Motor neuron (in vitro differentiated cells): ENCODE data around the gene IRF5. TPM values are rescaled to one million over a fixed set of nuclear protein-coding genes. Genes with fewer than 3 reads are reported as not detected.
A peak's percentile ranks its signal among the peaks of the same experiment; 100 is the strongest.

Experiments
- ATAC-seq, 8 experiments: fragments of 200-7000 bp; cut with Tn5 transposase; replicated peaks in 6 of 8; 2 replicates each; pipeline ENCODE4 v1.8.0; 2021; ENCODE audit warnings: mild to moderate bottlenecking in 8 of 8, moderate library complexity in 8 of 8
- H3K27ac ChIP-seq, 2 donors: fragments of 250-450 bp; sonication (Bioruptor Pico); 2 replicates each; pipeline ENCODE4 v1.9.0; 2021; ENCODE audit warnings: antibody characterized with exemption in 2 of 2, mild to moderate bottlenecking in 2 of 2, moderate library complexity in 1 of 2
- H3K4me1 ChIP-seq, 2 donors: fragments of 250-450 bp; sonication (Bioruptor Pico); replicated peaks in 1 of 2; 2 replicates each; pipeline ENCODE4 v1.6.1; 2021; ENCODE audit warnings: antibody characterized with exemption in 2 of 2, mild to moderate bottlenecking in 2 of 2, moderate library complexity in 1 of 2
- H3K4me3 ChIP-seq, 5 donors: fragments of 250-450 bp; sonication (Bioruptor Pico); 2 replicates each; pipeline ENCODE4 v1.9.0; 2021; ENCODE audit warnings: antibody characterized with exemption in 5 of 5, mild to moderate bottlenecking in 5 of 5, moderate library complexity in 4 of 5
- WGBS, 10 experiments: fragments of 450-650 bp; shearing (Covaris generic); methylation state at CpG; one replicate each; pipeline ENCODE4 v1.0.0; 2022; 5-methylcytosine and 5-hydroxymethylcytosine counted together
- in situ Hi-C, 9 experiments: fragments of 400-800 bp; cut with MboI; loops; one replicate each; pipeline ENCODE4 v1.15.0; 2021; ENCODE audit warnings: low sequenced_read_pairs in 9 of 9, low pct_unique_long_range_greater_than_20kb in 2 of 9; ENCODE audit not compliant: unreplicated experiment in 9 of 9
- total RNA-seq, 8 experiments: library from RNA; unstranded; fragments of 300-600 nt; gene quantifications; 2 replicates each; pipeline versions ENCODE4 v1.2.3 to v1.2.4, GENCODE V29; 2022

The IRF5 gene, protein sequence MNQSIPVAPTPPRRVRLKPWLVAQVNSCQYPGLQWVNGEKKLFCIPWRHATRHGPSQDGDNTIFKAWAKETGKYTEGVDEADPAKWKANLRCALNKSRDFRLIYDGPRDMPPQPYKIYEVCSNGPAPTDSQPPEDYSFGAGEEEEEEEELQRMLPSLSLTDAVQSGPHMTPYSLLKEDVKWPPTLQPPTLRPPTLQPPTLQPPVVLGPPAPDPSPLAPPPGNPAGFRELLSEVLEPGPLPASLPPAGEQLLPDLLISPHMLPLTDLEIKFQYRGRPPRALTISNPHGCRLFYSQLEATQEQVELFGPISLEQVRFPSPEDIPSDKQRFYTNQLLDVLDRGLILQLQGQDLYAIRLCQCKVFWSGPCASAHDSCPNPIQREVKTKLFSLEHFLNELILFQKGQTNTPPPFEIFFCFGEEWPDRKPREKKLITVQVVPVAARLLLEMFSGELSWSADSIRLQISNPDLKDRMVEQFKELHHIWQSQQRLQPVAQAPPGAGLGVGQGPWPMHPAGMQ
- 1 to 10 TPM in 2 of 8 experiments, under 1 TPM in 6; 0.21 to 5.6 (median 0.65) TPM for total RNA-seq

DNA sequence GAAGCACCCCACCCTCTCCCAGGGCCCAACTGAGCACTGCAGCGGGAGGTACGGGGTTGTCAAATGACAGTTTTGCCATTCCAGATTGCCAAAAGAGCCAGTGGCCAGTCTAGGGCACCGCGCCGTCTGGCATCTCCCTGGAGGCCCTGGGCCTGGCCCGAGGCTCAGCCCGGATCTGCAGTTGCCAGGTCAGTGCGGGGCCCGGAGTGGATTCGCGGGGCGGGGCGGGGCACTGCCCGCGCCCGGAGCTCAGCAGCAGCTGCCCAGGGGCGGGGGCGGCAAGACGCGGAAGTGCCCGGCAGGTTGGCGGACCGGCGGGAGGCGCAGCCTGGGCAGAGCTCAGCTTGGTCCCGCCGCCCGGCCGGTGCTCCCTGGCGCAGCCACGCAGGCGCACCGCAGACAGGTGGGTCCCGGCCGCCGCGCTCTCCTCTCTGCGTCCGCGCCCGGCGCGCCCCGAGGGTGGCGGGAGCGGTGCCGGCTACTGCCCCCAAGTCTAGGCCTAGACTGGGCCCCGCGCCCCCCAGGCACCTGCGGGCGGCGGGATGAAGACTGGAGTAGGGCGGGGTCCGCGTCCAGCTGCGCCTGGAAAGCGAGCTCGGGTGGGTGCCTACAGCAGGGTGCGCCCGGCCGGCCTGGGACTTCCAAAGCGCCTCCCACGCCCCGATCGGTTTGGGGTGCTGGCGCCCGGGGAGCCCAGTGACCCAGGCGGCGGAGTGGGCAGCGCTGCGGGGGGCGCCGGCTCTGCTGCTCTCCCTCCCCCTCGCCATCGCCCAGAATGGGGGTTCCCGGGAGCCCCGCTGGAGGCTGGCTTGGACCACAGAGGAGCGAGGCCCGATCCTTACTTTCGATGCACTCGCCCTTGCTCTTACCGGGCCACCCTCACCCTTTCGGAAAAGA lies at the start of gene IRF5:
Gene IRF5 (plus strand): TSS at position 281 of the 897 bp plus-strand sequence. CDS start 4,155 bp downstream, outside the sequence.
- H3K4me3 ChIP-seq, result peak within 1 kb of the TSS; percentile 32 to 57 (median 43)
- H3K27ac ChIP-seq, result no peak within 1 kb of the TSS
- WGBS, 10 experiments, result 0 to 60% (median 5%) methylated on average over 1 to 3 of the region's 83 CpGs; no CpG with 5 or more reads in 6 of the 10 experiments
- in situ Hi-C loops, result no loop called here
- no peaks in the 10 kb centered on the region for H3K4me1 ChIP-seq
- ATAC-seq, result peak; percentile 50 to 88 (median 80)

GRCh38 chr7:128888039-128888755 lies 49.5 kb upstream of the IRF5 start:
- no peak overlapping the region for H3K4me3 ChIP-seq
- no peak overlapping the region for H3K27ac ChIP-seq
- 0 to 100% (median 80%) methylated on average over 1 to 4 of the region's 7 CpGs; no CpG with 5 or more reads in 3 of the 10 experiments for WGBS, 10 experiments
- ATAC-seq, result no peak
- no peaks in the 10 kb centered on the region for H3K4me1 ChIP-seq
- in situ Hi-C loops, result loop anchor here in 5 of 9 experiments (25.0 kb wide), 4 partner anchors 276 to 476 kb away; partner anchors contain the start of genes HILPDA (in 1 of the 5) and IMPDH1 (in 1 of the 5)

GRCh38 chr7:128888756-128889095 lies 49.0 kb upstream of the IRF5 start:
- no peak for ATAC-seq
- in situ Hi-C loops, result loop anchor here in 5 of 9 experiments (25.0 kb wide), 4 partner anchors 276 to 476 kb away; partner anchors contain the start of genes HILPDA (in 1 of the 5) and IMPDH1 (in 1 of the 5)
- whole genome bisulfite sequencing, 10 experiments, result 50 to 100% methylated on average over 2 of the region's 11 CpGs; no CpG with 5 or more reads in 8 of the 10 experiments
- no peak overlapping the region for H3K27ac ChIP-seq
- no peak overlapping the region for H3K4me3 ChIP-seq
- no peaks in the 10 kb centered on the region for H3K4me1 ChIP-seq

DNA sequence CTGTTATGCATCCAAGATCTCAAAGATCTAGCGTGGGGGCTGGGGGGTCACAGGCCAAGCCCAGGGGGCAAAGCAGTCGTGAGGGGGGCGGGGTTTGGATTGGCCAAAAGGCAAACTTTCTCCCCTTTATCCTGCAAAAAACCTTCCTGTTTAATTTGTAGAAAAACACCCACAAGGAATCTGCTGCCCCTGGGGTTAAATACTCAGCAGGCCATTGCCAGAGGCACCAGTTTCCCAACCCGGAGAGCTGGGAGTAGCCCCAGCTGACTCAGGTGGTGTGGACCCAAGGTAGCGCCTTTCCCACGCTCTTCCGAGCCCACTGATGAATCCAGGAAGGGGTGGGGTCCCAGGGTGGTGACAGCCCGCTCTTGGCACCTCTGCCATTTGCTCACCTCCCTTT lies 48.6 kb upstream of the IRF5 start:
- Histone ChIP-seq H3K4me3 (no peak overlapping the region), H3K27ac (no peak overlapping the region), H3K4me1 (no peaks in the 10 kb centered on the region)
- in situ Hi-C loops, result loop anchor here in 5 of 9 experiments (25.0 kb wide), 4 partner anchors 277 to 477 kb away; partner anchors contain the start of genes HILPDA (in 1 of the 5) and IMPDH1 (in 1 of the 5)
- 34 to 80% (median 70%) methylated on average over 1 to 4 of the region's 8 CpGs; no CpG with 5 or more reads in 4 of the 10 experiments for WGBS, 10 experiments
- peak in 3 of 8 experiments; percentile 34 to 51 (median 46) for ATAC-seq

- WGBS, 10 experiments, result 33 to 100% methylated on average over 1 of the region's 67 CpGs; no CpG with 5 or more reads in 8 of the 10 experiments
- H3K4me1 ChIP-seq, result no peaks in the 10 kb centered on the region
- in situ Hi-C loops, result loop anchor here in 5 of 9 experiments (25.0 kb wide), 4 partner anchors 278 to 478 kb away; partner anchors contain the start of genes HILPDA (in 1 of the 5) and IMPDH1 (in 1 of the 5)
- H3K4me3 ChIP-seq, result no peak overlapping the region
- no peak overlapping the region for H3K27ac ChIP-seq
- ATAC-seq, result peak in 7 of 8 experiments; percentile 9 to 73 (median 29)
These were observed 47.2 kb upstream of the IRF5 start for GRCh38 chr7:128890306-128891109.

GRCh38 chr7:128891110-128891941 lies 46.4 kb upstream of the IRF5 start:
- WGBS, 10 experiments, result 60% methylated on average over 2 of the region's 41 CpGs; no CpG with 5 or more reads in 9 of the 10 experiments
- peak in 6 of 8 experiments; percentile 6 to 28 (median 18) for ATAC-seq
- in situ Hi-C loops, result loop anchor here in 5 of 9 experiments (25.0 kb wide), 4 partner anchors 279 to 479 kb away; partner anchors contain the start of genes HILPDA (in 1 of the 5) and IMPDH1 (in 1 of the 5)
- Histone ChIP-seq H3K4me1 (no peaks in the 10 kb centered on the region), H3K27ac (no peak overlapping the region), H3K4me3 (no peak overlapping the region)

- in situ Hi-C loops, result loop anchor here in 5 of 9 experiments (25.0 kb wide), 4 partner anchors 280 to 480 kb away; partner anchors contain the start of genes HILPDA (in 1 of the 5) and IMPDH1 (in 1 of the 5)
- no peaks in the 10 kb centered on the region for H3K4me1 ChIP-seq
- 80 to 100% methylated on average over 1 of the region's 11 CpGs; no CpG with 5 or more reads in 8 of the 10 experiments for WGBS, 10 experiments
- H3K4me3 ChIP-seq, result no peak overlapping the region
- no peak for ATAC-seq
- no peak overlapping the region for H3K27ac ChIP-seq
These were observed 45.8 kb upstream of the IRF5 start for GRCh38 chr7:128891942-128892269.

DNA sequence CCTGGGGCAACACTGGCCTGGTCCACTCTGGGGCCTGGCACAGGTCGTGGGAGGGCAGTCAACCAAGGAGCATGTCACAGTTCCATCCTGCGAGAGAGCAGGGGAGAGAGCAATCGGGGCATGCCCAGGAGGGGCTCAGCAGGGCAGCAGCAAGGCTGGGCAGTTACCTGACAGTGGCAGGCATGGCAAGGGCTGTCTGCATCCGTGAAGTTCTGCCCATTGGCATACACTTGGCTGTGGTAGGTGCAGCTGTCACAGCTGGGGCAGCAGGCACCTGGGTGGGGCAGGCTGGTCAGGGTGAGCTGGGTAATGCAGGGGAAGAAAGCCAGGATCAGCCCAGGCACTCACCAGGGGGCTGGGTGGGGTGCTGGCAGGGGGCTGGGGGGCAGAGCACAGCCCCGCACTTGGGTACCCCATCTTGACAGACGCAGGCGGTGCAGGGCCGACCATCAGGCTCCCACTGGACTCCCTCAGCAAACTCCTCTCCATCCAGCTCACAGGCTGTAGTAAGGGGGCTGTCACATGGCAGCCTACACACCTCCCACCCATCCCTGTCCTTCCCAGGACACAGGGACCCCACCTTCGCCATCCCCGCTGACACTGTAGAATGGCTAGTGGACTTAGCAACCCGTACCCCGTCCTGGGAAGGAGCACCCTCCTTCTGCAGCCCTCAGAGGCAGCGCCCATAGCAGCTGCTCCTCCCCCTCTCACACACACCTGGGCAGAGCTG lies 45.0 kb upstream of the IRF5 start:
- WGBS, 10 experiments, result 73% methylated on average over 3 of the region's 13 CpGs; no CpG with 5 or more reads in 9 of the 10 experiments
- H3K4me1 ChIP-seq, result no peaks in the 10 kb centered on the region
- no peak for ATAC-seq
- no peak overlapping the region for H3K4me3 ChIP-seq
- in situ Hi-C loops, result loop anchor here in 5 of 9 experiments (25.0 kb wide), 4 partner anchors 280 to 480 kb away; partner anchors contain the start of genes HILPDA (in 1 of the 5) and IMPDH1 (in 1 of the 5)
- no peak overlapping the region for H3K27ac ChIP-seq

DNA sequence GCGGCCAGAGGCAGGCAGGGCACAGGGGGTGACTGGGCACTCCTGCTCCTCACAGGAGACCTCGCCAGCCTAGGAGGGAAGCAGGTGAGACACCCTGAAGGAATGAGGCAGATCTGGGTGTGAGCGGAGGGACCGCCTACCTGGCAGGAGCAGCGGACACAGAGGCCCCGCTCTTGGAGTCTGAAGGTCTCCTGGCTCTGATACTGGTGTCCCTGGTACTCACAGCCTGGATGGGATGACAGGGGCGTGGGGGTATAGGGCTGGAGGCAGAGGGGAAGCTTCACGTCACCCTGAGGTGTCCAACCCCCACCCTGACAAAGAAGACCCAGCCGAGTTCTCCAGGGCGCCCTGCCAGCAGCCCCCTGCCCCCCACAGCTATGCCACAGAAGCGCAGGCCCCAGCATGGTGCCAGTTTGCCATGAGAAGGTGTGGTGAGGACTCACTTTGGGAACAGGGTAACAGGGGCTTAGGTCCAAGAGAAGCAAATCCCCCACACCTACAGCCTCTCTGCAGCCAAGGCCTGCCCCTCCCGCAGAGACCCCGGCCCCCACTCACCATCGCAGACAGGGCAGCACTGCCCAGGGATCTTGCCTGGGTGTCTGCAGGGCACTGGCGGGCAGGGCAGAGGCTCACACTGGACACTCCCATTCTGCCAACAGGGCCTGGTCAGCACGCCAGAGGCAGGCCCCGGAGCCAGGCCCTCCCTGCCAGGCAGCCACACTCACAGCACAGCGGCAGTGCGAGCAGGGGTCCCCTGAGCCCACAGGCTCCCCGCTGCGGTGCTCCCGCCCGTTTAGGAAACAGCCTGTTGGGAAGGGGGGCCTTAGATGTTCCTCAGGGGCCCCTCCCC lies 44.3 kb upstream of the IRF5 start:
- ATAC-seq, result peak in 2 of 8 experiments; percentile 15 to 18
- Histone ChIP-seq H3K27ac (no peak overlapping the region), H3K4me1 (no peaks in the 10 kb centered on the region), H3K4me3 (no peak overlapping the region)
- WGBS, 10 experiments, result no CpG with 5 or more reads among the region's 23 CpGs
- in situ Hi-C loops, result loop anchor here in 5 of 9 experiments (25.0 kb wide), 4 partner anchors 281 to 481 kb away; partner anchors contain the start of genes HILPDA (in 1 of the 5) and IMPDH1 (in 1 of the 5)
